ENCODE data around the gene LRRC4.

The LRRC4 gene

DNA sequence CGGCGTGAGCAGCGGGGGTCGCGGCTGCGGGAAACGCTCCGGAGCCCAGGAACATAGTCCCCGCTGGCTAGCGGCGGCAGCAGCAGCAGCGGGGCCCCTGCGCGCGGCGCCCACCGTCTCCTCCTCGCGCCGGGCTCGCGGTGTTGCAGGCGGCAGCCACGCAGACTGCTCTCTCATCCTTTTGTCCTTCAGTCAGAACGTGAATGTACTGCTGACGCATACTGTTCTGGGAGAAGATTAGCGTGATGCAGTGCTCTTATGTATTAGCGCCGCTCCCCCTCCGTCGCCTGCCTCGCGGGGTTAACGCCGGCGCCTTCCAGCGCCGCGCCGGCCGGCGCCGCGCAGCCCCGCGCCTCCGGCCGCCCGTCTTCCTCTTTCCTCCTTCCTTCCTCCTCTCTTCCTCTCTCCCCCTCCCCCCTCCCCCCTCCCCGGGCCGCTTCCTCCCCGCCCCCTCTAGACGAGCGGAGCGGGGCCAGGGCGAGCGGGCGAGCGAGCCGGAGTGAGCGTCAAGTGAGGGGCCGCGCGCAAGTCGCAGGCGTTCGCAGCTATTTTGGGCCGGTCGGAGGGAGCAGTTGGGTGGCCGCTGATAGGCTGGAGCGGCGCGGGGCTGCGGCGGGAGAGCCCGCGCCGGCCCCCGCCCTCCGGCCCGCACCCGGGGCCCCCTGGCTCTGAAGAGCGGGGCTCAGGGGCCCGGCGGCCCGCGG, 816 bp upstream of the LRRC4 start:
- TF ChIP-seq CTCF (IDR thresholded peaks at IDR 0.05; ENCODE audit: insufficient read depth, low read length, missing control alignments), result peak; percentile 43
- peak; percentile 65 for DNase-seq (ENCODE audit: low read depth, low spot score)
- ChIA-PET POLR2A (no interaction called here), CTCF (interaction anchor here (1.0 to 2.7 kb wide), 6 partner anchors 8 to 324 kb away, joined by 3 to 10 read pairs (median 4); no protein-coding TSS in a partner anchor)
- H3K4me3 ChIP-seq (ENCODE audit: low read depth, low read length), result peak overlapping the region; percentile 53

- POLR2A ChIA-PET, result interaction anchor here (0.9 kb wide), 1 partner anchor 179 kb away, joined by 3 read pairs; no protein-coding TSS in a partner anchor
- no peak for TF ChIP-seq CTCF (IDR thresholded peaks at IDR 0.05; ENCODE audit: insufficient read depth, low read length, missing control alignments)
- CTCF ChIA-PET, result interaction anchor here (2.7 kb wide), 1 partner anchor 322 kb away, joined by 10 read pairs; no protein-coding TSS in a partner anchor
- no peak for DNase-seq (ENCODE audit: low read depth, low spot score)
- H3K4me3 ChIP-seq (ENCODE audit: low read depth, low read length), result no peak overlapping the region
Observed at GRCh38 chr7:128030263-128030653, 979 bp downstream of the LRRC4 start.

DNA sequence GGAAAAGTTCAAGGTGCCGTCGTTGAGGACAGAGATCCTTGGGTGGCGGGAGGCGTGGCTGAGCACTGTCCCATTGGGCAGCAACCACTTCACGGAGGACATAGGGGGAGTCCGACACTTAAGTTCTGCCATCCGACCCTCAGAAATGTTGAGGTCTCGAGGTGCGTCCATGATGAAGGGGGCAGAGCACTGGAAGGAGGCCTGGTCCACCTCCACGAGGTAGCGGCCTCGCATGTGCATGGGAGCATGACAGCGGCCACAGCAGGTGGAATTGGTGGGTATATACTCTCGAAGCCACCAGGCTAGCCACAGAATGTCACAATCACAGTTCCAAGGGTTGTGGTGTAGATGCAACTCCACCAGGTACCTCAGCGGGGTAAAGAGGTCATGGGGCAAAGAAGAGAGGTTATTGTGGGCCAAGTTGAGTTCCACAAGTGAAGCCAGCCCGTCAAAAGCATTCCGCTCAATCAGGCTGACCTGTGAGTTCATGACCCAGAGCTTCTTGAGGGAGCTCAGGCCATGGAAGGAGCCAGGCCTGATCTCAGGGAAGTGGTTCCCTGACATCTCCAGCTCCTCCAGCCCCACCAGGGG, 1.7 kb downstream of the LRRC4 start:
- no peak for TF ChIP-seq CTCF (IDR thresholded peaks at IDR 0.05; ENCODE audit: insufficient read depth, low read length, missing control alignments)
- POLR2A ChIA-PET, result interaction anchor here (0.9 kb wide), 1 partner anchor 180 kb away, joined by 3 read pairs; no protein-coding TSS in a partner anchor
- H3K4me3 ChIP-seq (ENCODE audit: low read depth, low read length), result no peak overlapping the region
- CTCF ChIA-PET, result interaction anchor here (2.7 kb wide), 1 partner anchor 321 kb away, joined by 10 read pairs; no protein-coding TSS in a partner anchor
- no peak for DNase-seq (ENCODE audit: low read depth, low spot score)

- ChIA-PET POLR2A (no interaction called here), CTCF (interaction anchor here (1.3 to 4.1 kb wide), 4 partner anchors 8 to 319 kb away, joined by 3 to 22 read pairs (median 10); no protein-coding TSS in a partner anchor)
- no peak for DNase-seq (ENCODE audit: low read depth, low spot score)
- TF ChIP-seq CTCF (IDR thresholded peaks at IDR 0.05; ENCODE audit: insufficient read depth, low read length, missing control alignments), result no peak
- H3K4me3 ChIP-seq (ENCODE audit: low read depth, low read length), result no peak overlapping the region
Observed at GRCh38 chr7:128027485-128027980, 3.7 kb downstream of the LRRC4 start.

GRCh38 chr7:128026551-128026950, 4.7 kb downstream of the LRRC4 start:
- CTCF ChIA-PET, result interaction anchor here (1.3 to 4.1 kb wide), 4 partner anchors 10 to 318 kb away, joined by 3 to 22 read pairs (median 10); no protein-coding TSS in a partner anchor
- no peak for DNase-seq (ENCODE audit: low read depth, low spot score)
- no peak overlapping the region for H3K4me3 ChIP-seq (ENCODE audit: low read depth, low read length)
- TF ChIP-seq CTCF (IDR thresholded peaks at IDR 0.05; ENCODE audit: insufficient read depth, low read length, missing control alignments), result no peak
- POLR2A ChIA-PET, result no interaction called here

- H3K4me3 ChIP-seq (ENCODE audit: low read depth, low read length), result no peak overlapping the region
- ChIA-PET POLR2A (interaction anchor here (1.0 kb wide), 1 partner anchor 80 kb away, joined by 4 read pairs; no protein-coding TSS in a partner anchor), CTCF (interaction anchor here (0.5 to 4.1 kb wide), 6 partner anchors 9 to 317 kb away, joined by 3 to 22 read pairs (median 6); no protein-coding TSS in a partner anchor)
- TF ChIP-seq CTCF (IDR thresholded peaks at IDR 0.05; ENCODE audit: insufficient read depth, low read length, missing control alignments), result no peak
- no peak for DNase-seq (ENCODE audit: low read depth, low spot score)
Observed at GRCh38 chr7:128025819-128026218, 5.4 kb downstream of the LRRC4 start.

Measured in AG04449 (cell line).